ENCODE results near the gene PNPLA3. TPM values are rescaled to one million over a fixed set of nuclear protein-coding genes. Genes with fewer than 3 reads are reported as not detected.

PNPLA3 gene, protein sequence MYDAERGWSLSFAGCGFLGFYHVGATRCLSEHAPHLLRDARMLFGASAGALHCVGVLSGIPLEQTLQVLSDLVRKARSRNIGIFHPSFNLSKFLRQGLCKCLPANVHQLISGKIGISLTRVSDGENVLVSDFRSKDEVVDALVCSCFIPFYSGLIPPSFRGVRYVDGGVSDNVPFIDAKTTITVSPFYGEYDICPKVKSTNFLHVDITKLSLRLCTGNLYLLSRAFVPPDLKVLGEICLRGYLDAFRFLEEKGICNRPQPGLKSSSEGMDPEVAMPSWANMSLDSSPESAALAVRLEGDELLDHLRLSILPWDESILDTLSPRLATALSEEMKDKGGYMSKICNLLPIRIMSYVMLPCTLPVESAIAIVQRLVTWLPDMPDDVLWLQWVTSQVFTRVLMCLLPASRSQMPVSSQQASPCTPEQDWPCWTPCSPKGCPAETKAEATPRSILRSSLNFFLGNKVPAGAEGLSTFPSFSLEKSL
- 4.1 and 6.7 TPM in 2 replicates for total RNA-seq (2014; rRNA removed; shearing (Covaris generic); ENCODE audit: low replicate concordance)

DNA sequence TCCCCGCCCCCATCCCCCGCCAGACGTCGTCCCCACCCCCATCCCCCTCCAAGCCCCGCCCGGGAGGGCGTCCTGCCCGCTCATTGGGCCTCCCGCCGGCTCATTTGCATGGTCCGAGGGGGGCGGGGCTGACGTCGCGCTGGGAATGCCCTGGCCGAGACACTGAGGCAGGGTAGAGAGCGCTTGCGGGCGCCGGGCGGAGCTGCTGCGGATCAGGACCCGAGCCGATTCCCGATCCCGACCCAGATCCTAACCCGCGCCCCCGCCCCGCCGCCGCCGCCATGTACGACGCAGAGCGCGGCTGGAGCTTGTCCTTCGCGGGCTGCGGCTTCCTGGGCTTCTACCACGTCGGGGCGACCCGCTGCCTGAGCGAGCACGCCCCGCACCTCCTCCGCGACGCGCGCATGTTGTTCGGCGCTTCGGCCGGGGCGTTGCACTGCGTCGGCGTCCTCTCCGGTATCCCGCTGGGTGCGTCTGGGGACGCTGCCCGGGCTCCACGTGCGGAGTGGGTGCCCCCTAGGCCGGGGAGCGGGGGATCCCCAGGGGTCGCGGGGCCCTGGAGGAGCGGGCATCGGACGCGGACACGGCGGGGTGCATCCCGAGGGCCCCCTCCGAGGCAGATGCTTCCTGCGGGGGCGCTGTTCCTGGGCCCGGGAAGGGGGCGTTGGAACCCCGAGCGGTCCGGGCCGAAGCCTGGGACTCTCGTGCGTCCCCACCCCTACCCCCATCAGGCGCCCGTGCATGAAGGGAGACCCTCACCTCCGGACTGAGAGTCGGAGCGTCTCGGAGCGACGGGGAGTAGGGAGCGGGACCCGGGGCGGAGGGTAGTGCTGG lies at the start of gene PNPLA3:
PNPLA3 (plus strand) TSS at position 175 of the 834 bp plus-strand sequence; CDS start at position 282, 107 bp downstream.
- peaks cover 7% of the 10 kb centered on the region; the same call in 1 of the 2 replicates for H3K36me3 ChIP-seq
- H3K27me3 ChIP-seq, result no peaks in the 10 kb centered on the region
- no peaks in the 10 kb centered on the region for H3K9me3 ChIP-seq
- peak; percentile 91 for DNase-seq
- H3K4me3 ChIP-seq, result peak within 1 kb of the TSS; percentile 83

DNA sequence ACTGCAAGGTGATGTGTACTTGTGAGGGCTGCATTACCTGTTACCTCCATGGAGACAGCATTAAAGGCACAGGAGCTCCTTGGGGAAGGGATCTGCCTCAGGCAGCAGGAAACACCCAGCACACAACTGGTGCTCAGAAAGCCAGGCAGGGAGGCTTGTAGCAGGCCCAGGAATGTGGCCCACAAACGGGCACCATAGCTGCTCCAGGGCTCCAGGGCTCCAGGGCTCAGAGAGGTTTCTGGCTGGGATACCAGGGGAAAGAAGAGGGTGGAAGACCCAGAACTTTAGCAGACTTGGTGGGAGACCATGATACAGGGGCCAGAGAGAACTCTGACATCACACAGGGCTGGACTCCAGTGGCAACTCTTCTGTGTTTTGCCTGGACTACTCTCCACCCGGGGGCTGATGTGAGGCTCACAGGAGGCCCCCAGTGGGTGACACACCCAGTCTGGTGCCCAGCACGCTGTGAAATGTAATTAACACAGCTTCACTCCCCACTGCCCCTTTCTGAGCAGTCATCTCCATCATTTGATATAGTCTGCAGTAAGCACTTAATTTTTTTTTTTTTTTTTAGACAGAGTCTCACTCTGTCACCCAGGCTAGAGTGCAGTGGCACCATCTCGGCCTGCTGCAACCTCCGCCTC lies 46.6 kb upstream of the PNPLA3 start:
- no peaks in the 10 kb centered on the region for H3K36me3 ChIP-seq
- DNase-seq, result no peak
- H3K9me3 ChIP-seq, result no peaks in the 10 kb centered on the region
- no peaks in the 10 kb centered on the region; the same call in 1 of the 2 replicates for H3K27me3 ChIP-seq
- no peak overlapping the region for H3K4me3 ChIP-seq

DNA sequence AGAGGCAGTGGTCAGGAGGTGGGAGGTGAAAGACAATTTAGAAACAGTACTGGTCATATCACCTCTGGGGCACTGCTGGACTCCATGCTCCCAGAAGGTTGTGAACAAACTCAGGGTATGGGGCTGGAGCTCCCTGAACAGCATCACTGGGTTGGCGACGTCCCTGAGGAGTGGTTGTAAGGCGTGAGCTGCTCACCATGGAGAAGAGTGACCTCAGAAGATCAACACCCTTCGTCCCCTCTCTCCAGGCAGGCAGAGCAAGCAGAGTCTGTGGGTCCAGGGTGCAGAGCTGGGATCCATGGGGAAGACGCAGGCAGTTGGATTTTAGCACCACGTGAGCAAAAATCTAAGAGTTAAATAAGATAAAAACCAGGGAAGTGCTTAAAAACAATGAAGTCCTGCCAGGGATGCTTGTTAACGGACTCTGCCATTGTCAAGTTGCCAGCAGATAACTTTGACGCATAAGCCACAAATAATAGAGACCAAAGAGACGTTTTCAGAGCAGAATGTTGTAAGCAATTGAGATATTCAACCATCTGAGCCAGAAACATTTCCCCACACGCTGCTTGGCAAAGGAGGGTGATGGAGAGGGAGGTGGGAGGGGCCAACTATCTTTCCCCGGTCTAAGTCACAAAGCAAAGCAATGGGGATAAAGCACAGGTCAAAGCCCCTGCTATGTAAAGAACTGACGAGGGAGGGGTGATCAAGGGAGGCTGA lies 45.4 kb upstream of the PNPLA3 start:
- Histone ChIP-seq H3K36me3 (no peaks in the 10 kb centered on the region), H3K9me3 (peaks cover 4% of the 10 kb centered on the region; the same call in 1 of the 2 replicates), H3K4me3 (no peak overlapping the region), H3K27me3 (no peaks in the 10 kb centered on the region)
- no peak for DNase-seq

DNA sequence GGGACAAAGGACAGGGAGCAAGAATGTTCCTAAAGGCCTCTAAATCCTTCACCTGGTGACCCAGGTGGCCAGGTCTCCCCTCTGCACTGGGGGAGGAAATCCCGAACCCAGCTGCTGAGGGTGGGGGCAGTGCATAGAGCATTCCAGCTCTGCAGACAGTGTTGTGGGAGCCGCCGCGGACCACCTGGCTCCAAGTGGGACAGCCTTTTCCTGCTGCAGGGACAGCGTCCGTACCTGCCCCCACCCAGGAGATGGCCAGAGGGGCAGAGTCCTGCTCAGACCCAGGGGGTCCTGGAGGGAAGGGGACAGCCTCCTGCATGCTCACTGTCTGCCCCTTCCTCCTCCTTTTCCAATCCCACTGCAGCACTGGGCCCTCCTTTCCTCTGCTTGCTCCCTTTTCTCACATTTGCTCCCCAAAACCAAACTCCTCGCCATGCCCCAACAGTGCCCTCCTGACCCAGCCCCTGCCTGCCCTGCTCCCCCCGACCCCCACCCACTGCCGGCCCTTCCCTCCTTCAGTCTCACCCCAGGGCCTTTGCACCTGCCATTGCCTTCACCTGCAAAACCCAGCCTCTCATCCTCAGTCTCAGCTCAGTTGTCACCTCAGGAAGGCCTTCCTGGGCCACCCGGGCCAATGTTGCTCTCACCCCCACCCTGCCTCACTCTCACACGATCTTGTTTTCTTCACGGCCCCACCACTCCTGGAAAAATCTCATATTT lies 44.6 kb upstream of the PNPLA3 start:
- Histone ChIP-seq H3K9me3 (peaks cover 4% of the 10 kb centered on the region; the same call in 1 of the 2 replicates), H3K27me3 (no peaks in the 10 kb centered on the region), H3K36me3 (no peaks in the 10 kb centered on the region), H3K4me3 (no peak overlapping the region)
- no peak for DNase-seq

DNA sequence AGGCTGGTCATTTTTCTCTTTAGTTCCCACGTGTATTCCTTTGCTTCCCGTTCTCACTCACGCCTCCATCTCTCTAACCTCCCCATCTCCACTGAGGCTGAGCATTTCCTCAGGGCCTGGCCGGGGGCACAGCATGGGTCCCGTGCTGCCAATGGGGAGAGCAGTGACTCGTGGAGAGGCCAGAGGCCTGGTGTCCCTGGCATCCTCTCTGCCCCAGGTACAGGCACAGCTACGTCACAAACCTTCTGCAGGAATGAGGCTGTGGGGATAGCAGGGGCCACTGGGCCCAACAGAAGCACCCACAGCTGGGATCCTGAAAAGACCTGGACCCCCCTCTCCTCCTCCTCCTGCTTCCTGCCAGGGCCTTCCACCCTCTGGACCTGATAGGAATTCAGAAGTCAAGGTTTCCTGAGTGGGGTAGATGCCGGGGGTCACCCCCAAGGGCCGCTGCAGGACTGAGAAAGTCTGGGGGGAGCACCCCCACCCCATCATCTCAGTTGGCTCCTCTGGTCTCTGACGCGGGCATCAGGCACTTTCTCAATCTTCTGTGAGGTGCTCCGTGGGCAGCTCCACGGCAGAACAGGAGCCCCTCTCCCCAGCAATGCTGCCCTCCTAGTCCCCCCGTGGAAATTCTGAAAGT lies 43.6 kb upstream of the PNPLA3 start:
- Histone ChIP-seq H3K9me3 (peaks cover 4% of the 10 kb centered on the region; the same call in 1 of the 2 replicates), H3K27me3 (no peaks in the 10 kb centered on the region), H3K4me3 (no peak overlapping the region), H3K36me3 (no peaks in the 10 kb centered on the region)
- DNase-seq, result no peak

DNA sequence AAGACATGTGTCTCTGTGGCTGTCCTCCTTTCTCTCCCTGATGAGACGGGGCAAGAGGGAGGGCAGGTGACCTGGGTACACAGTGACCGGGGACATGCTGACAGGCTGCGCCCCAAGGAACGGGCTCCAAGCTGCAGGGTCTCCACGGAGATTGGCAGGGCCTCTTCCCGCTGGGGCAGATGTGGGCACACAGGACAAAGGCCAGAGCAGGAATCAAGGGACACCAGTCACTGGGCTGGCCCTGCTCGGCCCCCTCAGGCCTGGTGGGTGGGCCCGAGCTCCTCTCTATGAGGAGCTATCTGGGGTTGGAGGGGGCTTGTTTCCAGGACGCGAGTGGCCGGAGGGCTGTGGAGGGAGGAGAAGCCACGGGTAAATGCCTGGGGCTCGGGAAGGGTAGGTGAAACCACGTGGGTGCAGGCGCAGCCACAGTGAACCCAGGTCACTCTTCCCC lies 43.0 kb upstream of the PNPLA3 start:
- H3K4me3 ChIP-seq, result no peak overlapping the region
- H3K9me3 ChIP-seq, result peaks cover 4% of the 10 kb centered on the region; the same call in 1 of the 2 replicates
- no peak for DNase-seq
- H3K27me3 ChIP-seq, result no peaks in the 10 kb centered on the region
- H3K36me3 ChIP-seq, result no peaks in the 10 kb centered on the region

DNA sequence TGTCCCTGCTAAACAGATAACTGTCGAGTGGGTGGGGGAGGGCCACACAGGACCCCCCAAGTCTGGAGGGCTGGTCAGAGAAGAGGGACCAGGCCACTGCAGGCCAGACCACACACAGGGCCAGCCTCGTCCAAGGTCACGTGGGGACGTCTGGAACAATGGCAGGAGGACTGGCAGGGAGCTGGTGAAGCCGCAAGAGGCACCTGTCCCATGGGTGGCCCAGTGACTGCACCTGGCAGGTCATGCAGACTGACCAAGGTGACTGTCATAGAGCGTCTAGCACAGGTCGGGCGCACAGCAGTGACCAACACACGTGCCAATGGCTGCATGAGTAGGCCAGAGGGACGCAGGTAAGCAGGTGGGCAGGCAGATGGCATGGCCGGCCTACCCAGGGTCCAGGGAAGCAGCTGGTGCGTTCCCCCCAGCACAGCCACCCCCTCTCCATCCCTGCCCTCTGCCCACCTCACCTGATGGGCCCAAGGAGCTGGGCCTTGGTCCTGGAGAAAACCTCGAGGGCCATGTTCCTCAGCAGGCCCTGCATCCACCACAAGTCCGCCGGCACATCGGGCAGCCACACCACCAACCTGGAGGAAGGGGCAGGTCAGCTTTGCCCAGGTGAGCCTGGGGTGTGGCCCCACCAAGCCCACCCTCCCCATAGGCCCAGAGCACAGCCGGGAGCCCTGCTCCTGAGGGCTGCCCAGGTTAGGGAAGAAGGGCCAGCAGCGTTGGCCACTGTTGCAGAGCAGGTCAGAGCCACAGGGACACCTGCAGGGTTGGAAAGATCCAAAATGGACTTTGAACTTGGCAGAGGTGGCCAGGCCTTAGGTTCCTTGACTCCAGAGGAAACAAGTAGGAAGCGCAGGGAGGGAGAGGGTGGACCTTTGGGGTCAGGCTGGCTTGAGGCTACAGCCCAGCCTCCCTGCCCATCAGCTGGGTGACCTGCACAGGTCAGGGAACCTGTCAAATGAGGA lies 42.2 kb upstream of the PNPLA3 start:
- no peaks in the 10 kb centered on the region for H3K36me3 ChIP-seq
- H3K9me3 ChIP-seq, result peaks cover 4% of the 10 kb centered on the region; the same call in 1 of the 2 replicates
- no peak for DNase-seq
- H3K4me3 ChIP-seq, result no peak overlapping the region
- H3K27me3 ChIP-seq, result no peaks in the 10 kb centered on the region

DNA sequence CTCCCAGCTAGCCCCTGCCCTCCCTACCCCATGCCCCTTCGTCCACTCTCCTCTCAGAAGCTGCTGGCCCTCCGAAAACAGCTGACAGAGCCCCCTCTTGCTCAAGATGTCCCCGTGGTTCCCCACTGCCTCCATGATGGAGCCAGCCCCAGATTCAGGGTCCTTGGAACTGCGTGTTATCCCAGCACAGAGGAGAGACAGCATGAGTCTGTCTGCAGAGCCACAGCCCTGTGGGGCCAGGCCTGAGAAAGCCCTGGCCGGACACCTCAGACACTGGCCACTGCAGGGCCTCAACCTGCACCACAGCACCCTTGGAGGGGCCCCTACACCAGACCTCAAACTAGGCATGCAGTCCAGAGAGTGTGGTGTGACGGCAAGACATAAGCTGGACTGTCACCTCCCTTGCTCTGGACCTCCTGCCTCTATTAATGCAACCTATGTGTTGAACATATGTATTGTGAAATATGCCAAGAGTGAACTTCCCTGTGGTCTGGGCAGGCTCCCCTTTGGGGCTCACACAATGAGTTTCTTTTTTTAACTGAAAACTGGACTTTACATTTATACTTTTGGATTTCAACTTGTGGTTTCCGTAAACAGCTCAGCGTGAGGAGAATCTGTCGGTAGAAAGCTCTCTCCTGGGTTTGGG lies 41.4 kb upstream of the PNPLA3 start:
- no peak overlapping the region for H3K4me3 ChIP-seq
- H3K9me3 ChIP-seq, result peaks cover 4% of the 10 kb centered on the region; the same call in 1 of the 2 replicates
- no peak for DNase-seq
- no peaks in the 10 kb centered on the region for H3K27me3 ChIP-seq
- no peaks in the 10 kb centered on the region for H3K36me3 ChIP-seq

DNA sequence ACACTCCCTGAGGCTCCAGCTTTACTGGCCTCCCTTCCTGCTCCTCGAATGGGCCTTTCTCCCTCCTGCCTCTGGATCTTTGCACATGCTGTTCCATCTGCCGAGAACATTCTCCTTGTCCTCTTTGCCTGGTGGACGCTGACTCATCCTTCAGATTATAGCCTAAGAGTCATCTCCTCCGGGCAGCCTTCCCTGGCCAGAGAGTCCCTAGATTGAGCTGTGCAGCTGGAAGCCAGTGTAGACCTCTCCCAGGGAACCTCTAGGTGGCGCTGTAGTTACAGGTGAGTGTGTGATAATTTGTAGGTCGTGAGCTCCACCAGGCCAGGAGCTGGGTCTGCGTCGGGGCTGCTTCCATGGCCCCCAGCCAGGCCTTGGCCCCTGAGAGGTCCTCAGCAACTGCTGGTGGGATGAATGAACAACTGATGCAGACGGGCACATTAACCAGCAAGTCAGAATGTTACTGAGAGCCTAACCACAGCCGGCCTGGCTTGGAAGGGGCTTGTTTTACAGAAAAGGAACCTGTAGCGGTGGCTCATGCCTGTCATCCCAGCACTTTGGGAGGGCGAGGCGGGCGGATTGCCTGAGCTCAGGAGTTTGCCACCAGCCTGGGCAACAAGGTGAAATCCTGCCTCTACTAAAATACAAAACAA lies 40.5 kb upstream of the PNPLA3 start:
- peaks cover 4% of the 10 kb centered on the region; the same call in 1 of the 2 replicates for H3K9me3 ChIP-seq
- DNase-seq, result peak; percentile 79
- no peaks in the 10 kb centered on the region for H3K36me3 ChIP-seq
- no peak overlapping the region for H3K4me3 ChIP-seq
- no peaks in the 10 kb centered on the region for H3K27me3 ChIP-seq

DNA sequence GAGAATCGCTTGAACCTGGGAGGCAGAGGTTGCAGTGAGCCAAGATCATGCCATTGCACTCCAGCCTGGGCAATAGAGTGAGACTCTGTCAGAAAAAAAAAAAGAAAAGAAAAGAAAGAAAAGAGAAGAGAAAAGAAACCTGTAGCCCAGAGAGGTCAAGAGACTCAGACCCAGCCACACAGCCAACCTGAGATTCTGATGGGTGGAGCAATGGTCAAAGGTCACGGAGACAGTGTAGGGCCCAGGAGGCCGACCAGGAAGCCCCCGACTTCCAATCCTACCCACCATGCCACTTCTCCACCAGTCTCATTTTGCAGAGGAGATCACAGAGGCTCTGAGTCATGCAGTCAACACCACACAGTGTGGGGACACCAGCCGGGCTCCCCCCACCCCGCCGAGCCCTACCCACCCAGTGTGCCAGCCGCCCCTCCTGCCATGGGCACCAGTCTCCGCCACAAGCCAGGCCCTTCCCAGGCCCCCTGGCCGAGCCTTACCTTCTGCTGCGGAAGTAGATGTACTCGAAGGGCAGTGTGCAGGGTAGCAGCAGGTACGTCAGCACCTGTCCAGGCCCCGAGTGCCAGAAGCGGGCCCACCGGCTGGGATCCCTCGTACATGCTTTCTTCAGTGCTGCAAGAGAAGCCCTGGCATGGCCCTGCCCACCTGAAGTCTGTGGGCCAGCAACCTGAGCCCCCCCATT lies 39.7 kb upstream of the PNPLA3 start:
- Histone ChIP-seq H3K9me3 (peaks cover 4% of the 10 kb centered on the region; the same call in 1 of the 2 replicates), H3K36me3 (no peaks in the 10 kb centered on the region), H3K4me3 (no peak overlapping the region), H3K27me3 (no peaks in the 10 kb centered on the region)
- DNase-seq, result no peak

DNA sequence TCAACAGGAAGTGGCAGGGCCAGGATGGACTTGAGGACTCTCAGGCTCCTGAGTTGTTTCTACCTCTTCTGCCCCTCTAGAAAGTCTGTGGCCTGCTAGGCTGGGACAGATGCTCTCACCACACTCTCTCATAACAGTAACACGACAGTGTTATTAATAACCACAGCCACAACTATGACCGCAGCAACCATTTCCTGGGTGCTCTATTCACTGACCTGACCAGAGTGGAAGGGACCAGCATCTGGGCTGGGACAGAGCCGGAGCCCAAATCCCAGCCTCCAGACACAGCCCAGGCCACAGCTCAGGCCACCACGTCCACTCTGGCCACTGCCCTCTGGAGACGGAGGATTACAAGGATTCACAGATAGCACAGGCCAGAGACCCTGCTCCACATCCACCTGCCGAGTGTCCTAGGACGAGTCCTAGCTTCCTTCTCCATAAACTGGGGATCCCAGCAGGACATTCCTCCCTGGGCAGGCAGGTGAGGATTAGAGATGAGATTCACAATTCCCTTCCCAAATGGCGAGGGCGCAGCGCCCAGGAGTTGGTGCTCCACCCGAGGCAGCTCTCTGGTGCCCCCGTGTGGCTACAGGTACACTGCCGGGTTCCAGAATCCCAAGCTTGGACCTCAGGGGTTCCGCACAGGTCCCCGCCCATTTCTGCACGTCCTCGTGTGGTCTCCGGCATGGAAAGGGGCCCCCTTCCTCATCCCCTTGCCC lies 38.8 kb upstream of the PNPLA3 start:
- H3K4me3 ChIP-seq, result no peak overlapping the region
- no peaks in the 10 kb centered on the region for H3K27me3 ChIP-seq
- peak; percentile 52 for DNase-seq
- H3K36me3 ChIP-seq, result no peaks in the 10 kb centered on the region
- peaks cover 4% of the 10 kb centered on the region; the same call in 1 of the 2 replicates for H3K9me3 ChIP-seq

DNA sequence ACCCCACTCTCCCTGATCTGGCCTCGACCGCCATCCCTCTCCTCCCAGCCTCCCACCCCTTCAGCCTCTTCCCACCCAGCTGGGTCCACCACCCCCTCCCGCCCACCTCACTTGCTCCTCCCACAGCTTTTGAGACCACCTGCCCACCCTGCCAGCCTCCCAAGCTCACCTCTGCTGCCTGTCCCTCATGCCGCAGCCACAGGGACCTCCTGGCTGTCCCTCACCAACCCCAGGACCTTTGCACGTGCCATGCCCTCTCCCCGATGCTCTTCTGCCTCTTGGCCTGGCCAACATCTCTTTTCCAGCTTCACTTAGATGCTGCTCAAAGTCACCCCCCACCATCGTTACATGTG lies 38.3 kb upstream of the PNPLA3 start:
- Histone ChIP-seq H3K4me3 (no peak overlapping the region), H3K9me3 (peaks cover 4% of the 10 kb centered on the region; the same call in 1 of the 2 replicates), H3K27me3 (no peaks in the 10 kb centered on the region), H3K36me3 (no peaks in the 10 kb centered on the region)
- DNase-seq, result no peak
